Gastroesophageal sphincter (tissue), 3 donors: Measurements from ENCODE around the gene SNRNP48.

Experiments
- CTCF ChIP-seq, 4 experiments: fragments of 200-600 bp in 2 of 4; fragments of 450-650 bp in 2 of 4; sonication (generic) in 1 of 4; IDR thresholded peaks; one replicate each; pipeline ENCODE4 v1.5.1; 2017 to 2019; ENCODE audit warnings: antibody characterized with exemption in 4 of 4, mild to moderate bottlenecking in 2 of 4, moderate library complexity in 2 of 4
- EP300 ChIP-seq: sonication (generic); formaldehyde crosslinking; IDR thresholded peaks from one replicate; pipeline ENCODE4 v1.6.1; 2017; ENCODE audit warnings: antibody characterized with exemption, mild to moderate bottlenecking

GRCh38 chr6:7604506-7604905 is 14.5 kb downstream of the SNRNP48 start:
- TF ChIP-seq EP300 (no peak), CTCF (IDR thresholded peaks at IDR 0.05) (no peak)
